Skeletal muscle cell (primary cell): ENCODE data around the gene C2CD3.
"Not testable (repeated sequence)": the region's sequence is repeated elsewhere in the genome, so short reads cannot be mapped to it uniquely, and the experiment has no call there.

Experiments used
- DNase-seq: peaks from one replicate; pipeline ENCODE4 v3.0.0-alpha.2; 2010; ENCODE audit warnings: low read depth
- H3K4me3 ChIP-seq: 2 replicates; pipeline ENCODE4 v1.5.1; 2011; ENCODE audit warnings: low read depth, mild to moderate bottlenecking, control low read depth, low read length, moderate library complexity

C2CD3 gene

GRCh38 chr11:74169738-74170458, 904 bp downstream of the C2CD3 start:
- no peak for DNase-seq
- H3K4me3 ChIP-seq = peak overlapping the region; percentile 95

- H3K4me3 ChIP-seq = no peak overlapping the region
These were observed 2.0 kb downstream of the C2CD3 start for GRCh38 chr11:74168838-74169237.

GRCh38 chr11:74162681-74163467, 7.9 kb downstream of the C2CD3 start:
- no peak overlapping the region for H3K4me3 ChIP-seq
- DNase-seq = no peak

More at GRCh38 chr11:74168838-74169237, 2.0 kb downstream of the C2CD3 start:
- DNase-seq = no peak

GRCh38 chr11:74159642-74160041, 11.2 kb downstream of the C2CD3 start:
- DNase-seq = no peak
- H3K4me3 ChIP-seq = no peak overlapping the region

GRCh38 chr11:74157169-74157568, 13.6 kb downstream of the C2CD3 start:
- no peak for DNase-seq
- H3K4me3 ChIP-seq = no peak overlapping the region

- H3K4me3 ChIP-seq = no peak overlapping the region
- DNase-seq = no peak
These were observed 16.1 kb downstream of the C2CD3 start for GRCh38 chr11:74154620-74155281.

GRCh38 chr11:74153224-74153623, 17.6 kb downstream of the C2CD3 start:
- no peak for DNase-seq

GRCh38 chr11:74147199-74147929, 23.4 kb downstream of the C2CD3 start:
- H3K4me3 ChIP-seq = no peak overlapping the region
- no peak for DNase-seq

More at GRCh38 chr11:74153224-74153623, 17.6 kb downstream of the C2CD3 start:
- no peak overlapping the region for H3K4me3 ChIP-seq

GRCh38 chr11:74144592-74144991, 26.2 kb downstream of the C2CD3 start:
- DNase-seq = no peak

GRCh38 chr11:74142624-74143023, 28.2 kb downstream of the C2CD3 start:
- no peak overlapping the region for H3K4me3 ChIP-seq
- no peak for DNase-seq

More at GRCh38 chr11:74144592-74144991, 26.2 kb downstream of the C2CD3 start:
- no peak overlapping the region for H3K4me3 ChIP-seq

GRCh38 chr11:74141908-74142307, 28.9 kb downstream of the C2CD3 start:
- DNase-seq = no peak
- H3K4me3 ChIP-seq = no peak overlapping the region

GRCh38 chr11:74141241-74141695, 29.5 kb downstream of the C2CD3 start:
- DNase-seq = no peak
- H3K4me3 ChIP-seq = no peak overlapping the region

- DNase-seq, H3K4me3 ChIP-seq: not testable (repeated sequence)
These were observed 30.8 kb downstream of the C2CD3 start for GRCh38 chr11:74139919-74140431.

- no peak overlapping the region for H3K4me3 ChIP-seq
- DNase-seq = no peak
These were observed 31.5 kb downstream of the C2CD3 start for GRCh38 chr11:74139151-74139918.

- peak; percentile 95 for DNase-seq
- H3K4me3 ChIP-seq = no peak overlapping the region
These were observed 32.2 kb downstream of the C2CD3 start for GRCh38 chr11:74138572-74138971.

GRCh38 chr11:74138021-74138420, 32.8 kb downstream of the C2CD3 start:
- H3K4me3 ChIP-seq = no peak overlapping the region
- no peak for DNase-seq

- DNase-seq = no peak
- no peak overlapping the region for H3K4me3 ChIP-seq
These were observed 35.5 kb downstream of the C2CD3 start for GRCh38 chr11:74135127-74135840.

GRCh38 chr11:74134661-74135060, 36.1 kb downstream of the C2CD3 start:
- H3K4me3 ChIP-seq = no peak overlapping the region
- DNase-seq = no peak
